ENCODE measurements around the gene PPP1R37. TPM values are rescaled to one million over a fixed set of nuclear protein-coding genes. Genes with fewer than 3 reads are reported as not detected.
A peak's percentile ranks its signal among the peaks of the same experiment; 100 is the strongest.

The PPP1R37 gene
- total and polyA plus RNA-seq, 2 of the 13 experiments (the other 11 are each of a cell fraction or from before 2014, with no cell fraction given) = 9.0 to 14.3 TPM

GRCh38 chr19:45161738-45162607, 69.0 kb downstream of the PPP1R37 start (continued):
- TF ChIP-seq ZNF710 (CRISPR knock-in tag; IDR thresholded peaks at IDR 0.05; ENCODE audit: borderline replicate concordance) (no peak), ZNF780A (CRISPR knock-in tag; IDR thresholded peaks at IDR 0.05) (no peak), GLI4 (CRISPR knock-in tag; IDR thresholded peaks at IDR 0.05; ENCODE audit: borderline replicate concordance) (no peak), SAP130 (CRISPR knock-in tag; IDR thresholded peaks at IDR 0.05; ENCODE audit: low read depth) (peak; percentile 45; the same call in 1 of the 2 replicates), ADNP (CRISPR knock-in tag; IDR thresholded peaks at IDR 0.05) (no peak), STAG1 (CRISPR knock-in tag; IDR thresholded peaks at IDR 0.05) (peak; percentile 75), ELK4 (CRISPR knock-in tag; IDR thresholded peaks at IDR 0.05; ENCODE audit: borderline replicate concordance) (no peak), ZNF644 (CRISPR knock-in tag; IDR thresholded peaks at IDR 0.05; ENCODE audit: low read depth) (no peak), PRPF4 (IDR thresholded peaks at IDR 0.05; ENCODE audit: low read depth, low read length, poor library complexity, severe bottlenecking) (no peak), ZKSCAN8 (CRISPR knock-in tag; IDR thresholded peaks at IDR 0.05; ENCODE audit: borderline replicate concordance) (no peak), ZNF761 (CRISPR knock-in tag; conservative IDR thresholded peaks at IDR 0.05) (no peak), LCORL (IDR thresholded peaks at IDR 0.05) (no peak), LCORL (CRISPR knock-in tag; IDR thresholded peaks at IDR 0.05) (no peak), ZSCAN30 (CRISPR knock-in tag; IDR thresholded peaks at IDR 0.05) (no peak), MAZ (IDR thresholded peaks at IDR 0.05; ENCODE audit: borderline replicate concordance, low read depth, low read length) (no peak), MAZ (CRISPR knock-in tag; IDR thresholded peaks at IDR 0.05; ENCODE audit: low read depth) (peak; percentile 19; the same call in 1 of the 2 replicates), ZNF101 (CRISPR knock-in tag; IDR thresholded peaks at IDR 0.05; ENCODE audit: borderline replicate concordance, low read depth) (no peak), ZNF543 (CRISPR knock-in tag; IDR thresholded peaks at IDR 0.05) (no peak), ZNF274 (CRISPR knock-in tag; IDR thresholded peaks at IDR 0.05) (peak; percentile 74; the same call in 1 of the 2 replicates), KDM2A (CRISPR knock-in tag; IDR thresholded peaks at IDR 0.05; ENCODE audit: borderline replicate concordance, low read depth) (peak; percentile 74), RNF219 (CRISPR knock-in tag; IDR thresholded peaks at IDR 0.05) (no peak), SALL1 (CRISPR knock-in tag; IDR thresholded peaks at IDR 0.05) (peak; percentile 36; the same call in 1 of the 2 replicates)
- TF ChIP-seq, protein P1, sequence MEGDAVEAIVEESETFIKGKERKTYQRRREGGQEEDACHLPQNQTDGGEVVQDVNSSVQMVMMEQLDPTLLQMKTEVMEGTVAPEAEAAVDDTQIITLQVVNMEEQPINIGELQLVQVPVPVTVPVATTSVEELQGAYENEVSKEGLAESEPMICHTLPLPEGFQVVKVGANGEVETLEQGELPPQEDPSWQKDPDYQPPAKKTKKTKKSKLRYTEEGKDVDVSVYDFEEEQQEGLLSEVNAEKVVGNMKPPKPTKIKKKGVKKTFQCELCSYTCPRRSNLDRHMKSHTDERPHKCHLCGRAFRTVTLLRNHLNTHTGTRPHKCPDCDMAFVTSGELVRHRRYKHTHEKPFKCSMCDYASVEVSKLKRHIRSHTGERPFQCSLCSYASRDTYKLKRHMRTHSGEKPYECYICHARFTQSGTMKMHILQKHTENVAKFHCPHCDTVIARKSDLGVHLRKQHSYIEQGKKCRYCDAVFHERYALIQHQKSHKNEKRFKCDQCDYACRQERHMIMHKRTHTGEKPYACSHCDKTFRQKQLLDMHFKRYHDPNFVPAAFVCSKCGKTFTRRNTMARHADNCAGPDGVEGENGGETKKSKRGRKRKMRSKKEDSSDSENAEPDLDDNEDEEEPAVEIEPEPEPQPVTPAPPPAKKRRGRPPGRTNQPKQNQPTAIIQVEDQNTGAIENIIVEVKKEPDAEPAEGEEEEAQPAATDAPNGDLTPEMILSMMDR (CRISPR knock-in tag; IDR thresholded peaks at IDR 0.05) = peak; percentile 93

Data from HepG2 (cell line).